GM12878 (cell line): ENCODE results near the gene SQSTM1. TPM values are rescaled to one million over a fixed set of nuclear protein-coding genes. Genes with fewer than 3 reads are reported as not detected.

Experiments used
- ATAC-seq: fragments of 200-7000 bp; cut with Tn5 transposase; 3 replicates; pipeline ENCODE4 v1.9.1; 2020; ENCODE audit warnings: mild to moderate bottlenecking, moderate library complexity
- BruUV-seq: library from RNA; stranded (reverse); fragments of 400-500 nt; replicated peaks from 2 replicates; lab custom pipeline; 2021; lab: Mats Ljungman, UMichigan
- CTCF ChIA-PET: fragments of 300-600 bp; sonication (Branson Sonifier 250); formaldehyde crosslinking; extraction: SDS; loops from one replicate; lab custom pipeline; 2021; ENCODE audit warnings: inconsistent platforms; lab: Yijun Ruan, JAX
- POLR2A ChIA-PET: fragments of 350-600 bp; formaldehyde crosslinking; extraction: SDS; loops from one replicate; lab custom pipeline; 2021; ENCODE audit warnings: inconsistent platforms; lab: Charles Lee
- RAD21 ChIA-PET: fragments of 300-600 bp; sonication (Branson Sonifier 250); formaldehyde crosslinking; loops from one replicate; lab custom pipeline; 2023; ENCODE audit warnings: antibody characterized with exemption; ENCODE audit not compliant: unreplicated experiment; lab: Charles Lee
- SMC1A ChIA-PET: fragments of 300-600 bp; sonication (Branson Sonifier 250); formaldehyde crosslinking; loops from one replicate; lab custom pipeline; 2023; ENCODE audit not compliant: unreplicated experiment, uncharacterized antibody; lab: Charles Lee
- DNase-seq: peaks from one replicate; pipeline ENCODE4 v3.0.0-alpha.2; 2011; ENCODE audit warnings: low read depth, low spot score
- FAIRE-seq: peaks from 3 replicates; lab custom pipeline; 2011; peaks lifted over from hg19 to GRCh38; lab: Jason Lieb, UNC
- H2AFZ ChIP-seq: 2 replicates; pipeline ENCODE4 v1.6.0; 2011; ENCODE audit warnings: low read depth, low read length, control low read depth; ENCODE audit not compliant: control insufficient read depth
- H3K27ac ChIP-seq: 2 replicates; pipeline ENCODE4 v1.5.1; 2011; ENCODE audit warnings: control low read depth; ENCODE audit not compliant: control insufficient read depth, insufficient read depth
- H3K27me3 ChIP-seq, 2 experiments: replicated peaks in 1 of 2; 2 replicates each; pipeline versions ENCODE4 v1.6.0 to v1.6.1; 2011; ENCODE audit warnings: low read length in 1 of 2; ENCODE audit not compliant: control insufficient read depth in 2 of 2, insufficient read depth in 2 of 2
- H3K36me3 ChIP-seq, 2 experiments: 2 replicates each; pipeline ENCODE4 v1.5.1; 2011; ENCODE audit warnings: low read length in 1 of 2; ENCODE audit not compliant: control insufficient read depth in 2 of 2, insufficient read depth in 2 of 2
- H3K4me1 ChIP-seq: 2 replicates; pipeline ENCODE4 v1.6.1; 2011; ENCODE audit warnings: mild to moderate bottlenecking, low read length, moderate library complexity, mixed read lengths; ENCODE audit not compliant: control insufficient read depth, insufficient read depth
- H3K4me2 ChIP-seq: 2 replicates; pipeline ENCODE4 v1.6.0; 2011; ENCODE audit warnings: control low read depth; ENCODE audit not compliant: control insufficient read depth, insufficient read depth
- H3K4me3 ChIP-seq: fragments of 200-600 bp; sonication (generic); 2 replicates; pipeline ENCODE4 v1.5.1; 2016
- H3K79me2 ChIP-seq: 2 replicates; pipeline ENCODE4 v1.6.0; 2011; ENCODE audit warnings: low read length; ENCODE audit not compliant: control insufficient read depth, insufficient read depth
- H3K9ac ChIP-seq: 2 replicates; pipeline ENCODE4 v1.8.0; 2011; ENCODE audit warnings: low read length, control low read depth, mixed read lengths; ENCODE audit not compliant: control insufficient read depth, insufficient read depth
- H3K9me3 ChIP-seq: replicated peaks from 3 replicates; pipeline ENCODE4 v1.5.1; 2011; ENCODE audit warnings: mild to moderate bottlenecking, low read length; ENCODE audit not compliant: control insufficient read depth, insufficient read depth
- H4K20me1 ChIP-seq: 2 replicates; pipeline ENCODE4 v1.6.0; 2011; ENCODE audit not compliant: control insufficient read depth, insufficient read depth
- E2F4 ChIP-seq: IDR thresholded peaks from 2 replicates; pipeline ENCODE4 v1.6.1; 2012; ENCODE audit warnings: low read depth, low read length, improper control_type of control experiment
- ESRRA ChIP-seq: IDR thresholded peaks from 2 replicates; pipeline ENCODE4 v1.6.1; 2012; ENCODE audit warnings: mild to moderate bottlenecking, low read length, improper control_type of control experiment
- FOS ChIP-seq: IDR thresholded peaks from 3 replicates; pipeline ENCODE4 v1.6.1; 2011; ENCODE audit warnings: borderline replicate concordance; ENCODE audit not compliant: insufficient read length; ENCODE audit errors: extremely low read depth
- IKZF2 ChIP-seq, 2 experiments: fragments of 450-650 bp; IDR thresholded peaks; 2 replicates each; pipeline ENCODE4 v1.6.1; 2017; ENCODE audit warnings: mild to moderate bottlenecking in 2 of 2, moderate library complexity in 2 of 2
- MEF2A ChIP-seq: IDR thresholded peaks from 2 replicates; pipeline ENCODE4 v1.6.1; 2011; ENCODE audit warnings: low read depth, mild to moderate bottlenecking, low read length, moderate library complexity; ENCODE audit not compliant: insufficient read depth
- NKRF ChIP-seq: fragments of 450-650 bp; conservative IDR thresholded peaks from 2 replicates; pipeline ENCODE4 v1.6.1; 2017; ENCODE audit warnings: mild to moderate bottlenecking, moderate library complexity
- PML ChIP-seq: IDR thresholded peaks from 2 replicates; pipeline ENCODE4 v1.6.1; 2012; ENCODE audit warnings: low read length, inconsistent platforms
- POU2F2 ChIP-seq: IDR thresholded peaks from 3 replicates; pipeline ENCODE4 v1.6.1; 2011; ENCODE audit warnings: low read depth, mild to moderate bottlenecking, low read length, borderline replicate concordance
- RELA ChIP-seq: fragments of 450-650 bp; IDR thresholded peaks from 2 replicates; pipeline ENCODE4 v1.8.0; 2014; ENCODE audit warnings: borderline replicate concordance; ENCODE audit not compliant: partially characterized antibody
- SMARCA5 ChIP-seq: fragments of 450-650 bp; IDR thresholded peaks from 2 replicates; pipeline ENCODE4 v1.6.1; 2017; ENCODE audit warnings: mild to moderate bottlenecking
- WGBS: methylation state at CpG from one replicate; pipeline ENCODE4 v1.1.6; 2016; ENCODE audit warnings: low lambda C conversion rate; ENCODE audit not compliant: insufficient replicate concordance, insufficient coverage; ENCODE audit errors: missing lambda C conversion rate; 5-methylcytosine and 5-hydroxymethylcytosine counted together
- in situ Hi-C: fragments of 300-500 bp; cut with MboI; formaldehyde crosslinking; loops from 9 replicates; pipeline ENCODE4 v1.14.3; 2018; ENCODE audit warnings: mixed read lengths
- intact Hi-C: fragments of 100-400 bp; cut with micrococcal nuclease; formaldehyde crosslinking; loops from one replicate; pipeline ENCODE4 v1.14.2; 2022; ENCODE audit not compliant: unreplicated experiment
- polyA plus RNA-seq, 11 experiments: library from polyadenylated mRNA; depleted of rRNA in 4 of 11; unstranded in 6 of 11; stranded (reverse) in 5 of 11; fragments of >200 nt; fragmentation: Nextera tagmentation in 4 of 11; fragmentation: Illumina TruSeq in 1 of 11; extraction: Ambion mirVana in 4 of 11; extraction: Trizol in 1 of 11; gene quantifications; 1 replicate in 1 of 11; 2 replicates in 10 of 11; pipeline versions ENCODE4 v1.2.1 to v1.2.3, GENCODE V29; 2011 to 2016; ENCODE audit warnings: inconsistent platforms in 2 of 11, missing spikeins in 2 of 11, low read depth in 1 of 11
- total RNA-seq, 4 experiments: library from RNA; depleted of rRNA in 3 of 4; stranded (reverse); fragments of >200 nt in 3 of 4; fragmentation: Illumina TruSeq in 1 of 4; extraction: Trizol in 1 of 4; gene quantifications; 2 replicates each; pipeline versions ENCODE4 v1.2.1 to v1.2.3, GENCODE V29; 2013 to 2021

The SQSTM1 gene
- total and polyA plus RNA-seq, 10 of the 15 experiments (the other 5 are each of a cell fraction or from before 2014, with no cell fraction given) = 6.3 to 138 (median 62.1) TPM

- H3K36me3 ChIP-seq = peaks cover 12 to 14% of the 10 kb centered on the region in 2 experiments
- H3K9ac ChIP-seq = no peak overlapping the region
- H3K27me3 ChIP-seq = no peaks in the 10 kb centered on the region
- ChIA-PET SMC1A (interaction anchor here (0.6 kb wide), 1 partner anchor 264 kb away, joined by 3 read pairs; no protein-coding TSS in a partner anchor), POLR2A (interaction anchor here (0.5 kb wide), 1 partner anchor 82 kb away, joined by 3 read pairs; no protein-coding TSS in a partner anchor), CTCF (interaction anchor here (1.0 kb wide), 1 partner anchor 144 kb away, joined by 3 read pairs; no protein-coding TSS in a partner anchor), RAD21 (no interaction called here)
- no peak for TF ChIP-seq IKZF2 (IDR thresholded peaks at IDR 0.05)
- TF ChIP-seq E2F4 = no peak
- no peak for TF ChIP-seq ESRRA
- TF ChIP-seq FOS = no peak
- TF ChIP-seq NKRF = no peak
- no peak for TF ChIP-seq RELA
- TF ChIP-seq SMARCA5 = no peak
- no peak for TF ChIP-seq PML
- no peak for TF ChIP-seq MEF2A
- TF ChIP-seq POU2F2 = no peak
- FAIRE-seq (no peak), ATAC-seq (no peak), DNase-seq (no peak)
- in situ Hi-C loops = no loop called here
- H3K4me1 ChIP-seq = no peaks in the 10 kb centered on the region
- BruUV-seq = no TSS peak
- no peaks in the 10 kb centered on the region for H4K20me1 ChIP-seq
- H3K79me2 ChIP-seq = no peaks in the 10 kb centered on the region
- WGBS = 97% methylated on average over 26 of the region's 26 CpGs
- intact Hi-C loops = no loop called here
- H2AFZ ChIP-seq = no peak overlapping the region
- no peak overlapping the region for H3K4me2 ChIP-seq
- peaks cover 5% of the 10 kb centered on the region for H3K9me3 ChIP-seq
- no peak overlapping the region for H3K4me3 ChIP-seq
- no peak overlapping the region for H3K27ac ChIP-seq
Observed at GRCh38 chr5:179878222-179879002, 57.7 kb downstream of the SQSTM1 start.
